ENCODE results near the gene GFI1B.
A peak's percentile ranks its signal among the peaks of the same experiment; 100 is the strongest.

GFI1B gene

DNA sequence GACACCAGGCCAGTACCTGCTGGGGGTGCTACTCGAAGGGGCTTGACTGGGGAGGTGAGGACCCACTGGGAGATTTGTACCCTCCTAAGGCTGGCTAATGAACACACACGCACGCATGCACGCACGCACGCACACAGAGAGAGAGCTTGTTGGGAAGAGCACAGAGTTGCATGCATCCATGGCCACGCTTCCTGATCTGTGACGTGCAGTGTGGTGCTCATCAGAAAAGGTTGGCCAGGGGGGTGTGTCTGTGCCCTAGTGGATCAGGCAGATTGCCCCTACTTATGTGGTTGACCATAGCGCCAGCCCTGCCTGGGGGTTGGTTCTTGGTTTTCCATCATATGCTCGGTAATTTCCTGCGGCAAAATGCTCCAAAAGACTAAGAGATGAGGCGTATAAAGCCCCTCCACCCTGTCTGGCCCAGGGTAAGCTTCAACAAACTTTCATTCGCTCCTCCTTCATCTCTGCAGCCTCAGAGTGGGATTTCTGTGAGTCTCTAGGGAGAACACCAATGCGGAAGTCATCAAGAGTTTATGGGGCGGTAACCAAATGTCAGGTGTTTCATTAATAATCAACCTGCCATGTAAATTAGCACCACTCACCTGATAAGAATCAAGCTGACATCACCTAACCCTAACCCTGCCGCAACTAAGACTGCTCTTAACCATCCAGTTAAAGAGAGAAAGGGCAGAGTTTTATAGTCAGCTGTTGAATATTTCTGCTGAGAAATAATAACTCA, 8.0 kb upstream of the GFI1B start:
- DNase-seq = no peak

DNA sequence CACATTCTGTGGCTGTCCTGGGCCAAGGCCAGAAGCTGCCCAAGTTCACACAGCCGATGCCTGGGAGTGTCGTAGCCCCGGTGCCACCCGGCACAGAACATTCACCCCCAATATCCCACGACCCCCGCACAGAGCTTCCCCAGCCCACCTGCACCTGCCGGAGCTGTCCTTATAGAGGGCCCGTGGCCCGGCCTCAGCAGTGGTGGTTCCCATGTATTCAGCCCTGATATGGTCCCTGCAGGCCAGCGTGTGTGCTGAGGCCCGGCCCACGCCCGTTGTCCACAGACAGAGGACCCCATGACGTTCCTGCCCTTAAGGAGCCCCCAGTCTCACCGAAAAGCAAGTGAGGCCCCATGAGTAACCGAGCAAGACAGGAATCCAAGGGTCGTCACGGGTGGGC, 5.3 kb upstream of the GFI1B start:
- DNase-seq = no peak

DNA sequence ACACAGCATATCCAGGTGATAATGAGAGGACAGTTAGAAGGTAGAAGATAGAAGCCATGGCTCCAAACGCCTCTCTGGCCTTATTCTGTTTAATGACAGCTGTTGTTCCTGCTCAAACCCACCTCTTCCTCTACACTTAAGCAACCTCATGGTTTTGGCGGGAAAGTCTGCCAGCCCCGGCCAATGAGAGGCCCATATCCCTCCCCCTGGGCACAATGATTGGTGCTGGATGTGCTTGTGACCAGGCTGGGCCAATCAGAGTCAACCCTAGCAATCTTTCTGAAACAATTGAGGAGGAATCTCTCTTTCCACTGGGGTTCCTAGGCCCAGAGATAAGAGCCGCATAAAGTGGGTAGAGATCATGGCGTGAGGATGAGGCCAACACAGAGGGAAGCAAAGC, 4.8 kb upstream of the GFI1B start:
- DNase-seq = no peak

DNA sequence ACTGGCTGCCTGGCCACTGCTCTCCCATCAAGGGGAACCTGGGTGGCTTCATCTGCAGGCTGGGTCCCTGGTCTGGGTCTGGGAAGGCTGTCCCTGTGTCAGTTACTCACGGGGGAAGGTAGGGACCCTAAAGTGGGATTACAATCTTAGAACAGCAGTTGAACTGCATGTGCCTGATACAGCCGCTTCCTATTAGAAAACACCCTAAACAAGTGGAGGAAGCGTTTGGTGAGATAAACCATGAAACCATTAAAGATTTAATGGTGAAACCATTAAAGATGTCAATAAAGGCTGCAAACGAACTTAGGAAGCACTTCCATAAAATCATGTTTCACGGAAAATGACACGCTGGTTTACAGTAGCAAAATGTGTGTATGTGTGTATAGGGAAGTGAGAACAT, 2.5 kb upstream of the GFI1B start:
- no peak for DNase-seq

DNA sequence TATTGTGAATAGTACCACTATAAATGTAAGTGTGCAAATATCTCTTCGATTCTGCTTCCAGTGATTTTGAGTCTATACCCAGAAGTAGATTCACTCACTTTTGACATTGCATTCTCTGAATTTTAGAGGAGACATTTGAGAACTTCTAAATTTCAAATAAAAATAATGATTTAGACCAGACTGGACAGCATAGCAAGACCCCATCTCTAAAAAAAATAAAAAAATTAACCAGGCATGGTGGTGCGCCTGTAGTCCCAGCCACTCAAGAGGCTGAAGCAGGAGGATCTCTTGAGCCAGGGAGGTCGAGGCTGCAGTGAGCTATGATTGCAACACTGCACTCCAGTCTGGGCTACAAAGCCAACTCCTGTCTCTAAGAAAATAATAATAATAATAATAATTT, 1.9 kb upstream of the GFI1B start:
- DNase-seq = no peak

DNA sequence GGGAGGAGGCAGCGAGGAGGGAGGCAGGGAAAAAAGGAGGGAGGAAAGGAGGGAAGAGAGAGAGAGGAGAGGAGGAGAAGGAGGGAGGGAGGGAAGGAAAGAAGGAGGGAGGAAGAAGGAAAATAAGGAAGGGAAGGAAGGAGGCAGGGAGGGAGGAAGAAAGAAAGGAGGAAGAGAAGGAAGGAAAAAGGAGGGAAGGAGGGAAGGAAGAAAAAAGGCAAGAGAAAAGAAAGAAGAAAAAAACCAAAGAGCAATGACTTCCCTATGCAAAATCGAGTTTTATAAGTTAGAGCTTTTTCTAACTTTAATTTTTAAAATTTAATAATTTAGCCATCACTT, 413 bp upstream of the GFI1B start:
- DNase-seq = no peak

DNA sequence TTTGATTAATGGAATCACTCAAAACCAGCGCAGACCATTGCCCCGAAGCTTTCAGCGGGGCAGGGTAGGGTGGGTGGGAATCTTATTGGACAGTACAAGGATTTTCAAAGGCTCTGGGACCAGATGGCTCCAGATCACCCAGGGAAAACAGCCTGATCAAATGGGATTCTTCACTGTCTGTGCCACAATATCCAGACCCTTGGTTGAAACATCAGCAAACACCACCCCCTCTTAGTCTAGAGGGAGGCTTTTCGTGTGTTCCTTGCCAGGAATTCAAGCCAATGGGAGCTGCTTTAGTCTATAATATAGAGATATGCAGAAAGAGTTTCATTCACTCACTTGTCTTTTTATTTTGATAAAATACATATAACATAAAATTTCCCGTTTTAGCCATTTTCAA, 1.7 kb downstream of the GFI1B start:
- no peak for DNase-seq

DNA sequence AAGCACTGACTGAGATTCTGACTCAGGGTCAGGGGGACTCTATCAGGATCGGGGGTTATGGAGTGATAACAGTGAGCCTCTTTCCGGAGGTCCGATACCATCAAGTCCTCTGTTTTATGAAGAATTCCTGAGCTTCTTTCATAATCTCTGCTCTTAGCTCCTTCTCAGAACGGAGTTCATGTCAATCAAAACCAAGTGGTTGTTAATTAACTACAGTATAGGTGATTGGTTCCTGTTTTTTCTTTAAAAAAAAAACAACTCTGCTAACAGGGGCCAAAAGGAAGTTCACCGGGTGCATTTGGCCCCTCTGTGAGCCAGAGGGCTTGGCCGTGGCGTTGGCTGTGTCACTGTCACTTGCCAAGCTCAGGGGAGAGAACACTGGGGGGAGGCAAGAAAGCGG, 4.0 kb downstream of the GFI1B start:
- no peak for DNase-seq

DNA sequence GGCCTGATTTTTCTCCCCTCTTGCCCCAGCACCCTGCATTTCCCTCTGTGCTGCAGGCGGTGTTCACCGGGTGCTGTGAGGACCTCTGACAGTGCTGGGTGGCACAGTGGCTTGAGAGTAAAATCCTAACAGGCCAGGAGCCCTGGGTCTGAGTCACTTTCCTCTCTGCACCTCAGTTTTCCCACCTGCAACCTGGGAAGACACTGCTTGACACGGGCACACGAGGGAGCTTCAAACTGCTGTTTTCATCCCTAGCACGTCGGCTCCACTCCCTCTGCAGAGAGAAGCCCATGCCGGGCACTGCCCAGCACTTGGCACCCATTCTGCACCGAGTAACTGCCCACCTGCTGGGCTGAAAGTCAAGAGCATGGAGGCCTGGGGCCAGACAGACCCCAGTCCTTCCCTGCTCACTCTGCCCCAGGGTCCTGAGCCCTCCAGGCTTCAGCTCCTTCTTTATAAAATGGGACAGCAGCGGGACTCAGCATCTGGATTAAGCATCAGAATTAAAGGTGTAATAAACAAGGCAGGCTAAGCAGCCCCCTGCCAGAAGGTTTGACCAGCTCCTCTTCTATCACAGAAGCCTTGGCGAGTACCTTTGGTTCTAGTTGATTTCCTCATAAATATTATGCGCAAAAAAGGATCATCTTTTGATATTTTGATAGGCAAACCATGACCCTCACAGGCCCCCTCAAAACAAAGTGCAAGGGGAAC, 5.2 kb downstream of the GFI1B start:
- DNase-seq = no peak

DNA sequence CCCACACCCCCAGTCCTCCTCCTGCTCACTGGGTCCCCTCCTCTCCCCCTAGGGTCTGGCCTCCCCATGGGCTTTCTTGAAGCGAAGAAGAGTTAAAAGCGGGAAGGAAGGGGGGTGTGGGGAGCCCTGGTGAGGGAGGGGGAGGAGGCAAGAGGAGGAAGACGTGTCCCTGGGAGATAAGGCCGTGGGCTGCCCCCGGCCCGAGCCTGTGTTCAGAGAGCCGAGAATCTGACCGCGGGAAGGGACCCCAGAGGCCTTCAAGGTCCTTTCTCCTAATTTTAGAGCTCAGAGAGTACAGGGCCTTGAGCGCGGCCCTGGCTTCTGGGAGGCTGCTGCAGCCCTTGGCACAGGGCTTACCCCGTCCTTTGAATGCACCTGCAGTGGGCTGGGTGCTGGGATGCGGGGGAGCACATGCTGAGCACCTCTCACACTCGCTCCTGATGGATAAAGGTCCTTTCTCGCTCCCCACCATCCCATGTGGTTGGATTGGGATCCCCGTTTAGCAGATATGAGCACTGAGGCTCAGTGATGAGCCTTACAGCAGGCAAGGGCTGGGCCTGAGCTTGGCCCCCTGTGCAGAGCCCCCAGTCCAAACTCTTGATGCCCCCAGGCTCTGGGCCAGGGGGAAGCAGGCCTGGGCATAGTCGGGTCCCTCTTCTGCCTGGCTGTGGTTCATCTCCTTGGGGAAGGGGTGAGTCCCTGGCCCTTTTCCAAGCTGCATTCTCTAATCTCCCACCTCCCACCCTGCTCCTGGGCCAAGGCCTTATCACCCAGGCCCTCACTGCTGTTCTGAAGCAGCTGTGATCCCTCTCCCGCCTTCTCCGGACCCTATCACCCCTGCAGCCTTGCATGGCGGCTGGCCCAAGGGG, 5.9 kb downstream of the GFI1B start:
- no peak for DNase-seq

DNA sequence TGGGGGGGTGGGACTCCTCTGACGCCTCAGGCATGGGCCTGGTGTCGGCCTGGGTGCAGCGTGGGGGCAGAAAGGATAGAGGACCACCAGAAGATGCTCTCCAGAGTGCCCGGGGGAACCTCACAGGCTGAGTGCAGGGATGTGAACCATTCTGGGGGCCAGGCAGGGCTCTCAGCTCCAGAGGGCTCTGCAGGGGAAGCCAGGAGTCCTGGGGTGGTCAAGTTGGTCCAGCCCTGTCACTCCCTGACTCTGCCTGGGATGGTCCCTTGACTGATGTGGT, 6.5 kb downstream of the GFI1B start:
- DNase-seq = no peak

DNA sequence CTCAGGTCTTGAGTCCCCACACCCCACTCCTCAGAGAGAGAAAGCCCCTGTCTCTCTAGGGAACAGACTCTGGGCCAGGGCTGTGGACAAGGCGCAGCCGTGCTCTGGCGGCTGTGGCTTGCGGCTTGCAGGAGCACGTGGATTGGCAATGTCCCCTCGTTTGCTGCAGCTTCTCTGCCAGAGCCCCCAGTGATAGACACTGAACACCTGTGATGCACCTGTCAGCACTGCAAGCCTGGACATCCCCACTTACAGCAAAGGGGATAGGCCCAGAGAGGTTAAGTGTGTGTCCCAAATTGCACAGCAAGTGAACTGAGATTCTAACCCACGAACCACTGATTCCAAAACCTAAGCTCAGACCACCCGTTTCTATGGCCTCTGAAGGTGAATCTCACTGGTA, 7.0 kb downstream of the GFI1B start:
- no peak for DNase-seq

DNA sequence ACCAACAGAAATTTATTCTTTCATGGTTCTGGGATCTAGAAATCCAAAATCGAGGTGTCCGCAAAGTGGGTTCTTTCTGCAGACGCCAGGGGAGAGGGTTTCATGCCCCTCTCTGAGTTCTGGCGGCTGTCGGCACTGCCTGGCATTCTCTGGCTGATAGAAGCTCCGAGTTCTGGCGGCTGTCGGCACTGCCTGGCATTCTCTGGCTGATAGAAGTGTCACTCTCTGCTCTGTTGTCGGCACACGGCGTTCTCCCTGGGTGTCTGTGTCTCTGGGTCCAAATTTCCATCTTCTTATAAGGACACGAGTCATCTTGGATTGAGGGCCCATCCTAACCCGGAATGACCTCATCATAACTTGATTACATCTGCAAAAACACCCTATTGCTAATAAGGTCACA, 7.6 kb downstream of the GFI1B start:
- DNase-seq = no peak

DNA sequence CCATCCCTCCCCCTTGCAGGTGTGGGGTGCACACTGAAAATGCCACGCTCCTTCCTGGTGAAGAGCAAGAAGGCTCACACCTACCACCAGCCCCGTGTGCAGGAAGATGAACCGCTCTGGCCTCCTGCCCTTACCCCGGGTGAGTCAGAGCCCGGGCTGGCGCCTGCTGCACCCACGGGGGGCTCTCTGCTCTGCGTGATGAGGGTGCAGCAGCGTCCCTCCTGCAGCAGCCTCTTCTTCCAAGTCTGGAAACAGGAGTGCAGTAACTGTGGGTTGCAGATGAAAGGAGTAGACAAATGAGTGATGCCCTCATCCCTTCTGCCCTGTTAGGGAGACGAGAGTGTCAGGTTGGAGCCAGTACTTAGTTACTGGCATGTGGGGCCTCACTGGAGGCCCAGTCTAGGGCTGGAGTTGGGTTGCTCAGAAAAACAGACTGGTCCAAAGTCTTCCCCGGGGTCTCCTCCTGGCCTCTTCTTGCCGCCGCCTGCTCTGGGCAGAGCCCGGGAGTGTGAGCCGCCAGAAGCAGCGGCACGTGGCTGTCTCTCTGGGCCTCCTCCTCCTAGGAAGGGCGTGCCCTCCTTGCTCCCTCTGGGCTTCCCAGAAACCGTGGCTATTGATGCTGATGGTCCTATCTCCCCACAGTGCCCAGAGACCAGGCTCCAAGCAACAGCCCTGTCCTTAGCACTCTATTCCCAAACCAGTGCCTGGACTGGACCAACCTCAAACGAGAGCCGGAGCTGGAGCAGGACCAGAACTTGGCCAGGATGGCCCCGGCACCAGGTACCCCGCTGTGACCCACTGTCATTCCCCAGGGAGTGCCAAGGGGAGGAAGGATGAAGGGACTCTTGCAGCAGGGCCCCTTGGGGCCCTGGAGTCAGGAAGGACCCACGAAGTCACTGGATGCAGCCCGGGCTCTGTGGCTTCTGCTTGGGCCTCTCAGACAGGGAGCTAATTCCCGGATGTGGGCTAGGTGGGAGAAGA, 8.4 kb downstream of the GFI1B start:
- DNase-seq = no peak

DNA sequence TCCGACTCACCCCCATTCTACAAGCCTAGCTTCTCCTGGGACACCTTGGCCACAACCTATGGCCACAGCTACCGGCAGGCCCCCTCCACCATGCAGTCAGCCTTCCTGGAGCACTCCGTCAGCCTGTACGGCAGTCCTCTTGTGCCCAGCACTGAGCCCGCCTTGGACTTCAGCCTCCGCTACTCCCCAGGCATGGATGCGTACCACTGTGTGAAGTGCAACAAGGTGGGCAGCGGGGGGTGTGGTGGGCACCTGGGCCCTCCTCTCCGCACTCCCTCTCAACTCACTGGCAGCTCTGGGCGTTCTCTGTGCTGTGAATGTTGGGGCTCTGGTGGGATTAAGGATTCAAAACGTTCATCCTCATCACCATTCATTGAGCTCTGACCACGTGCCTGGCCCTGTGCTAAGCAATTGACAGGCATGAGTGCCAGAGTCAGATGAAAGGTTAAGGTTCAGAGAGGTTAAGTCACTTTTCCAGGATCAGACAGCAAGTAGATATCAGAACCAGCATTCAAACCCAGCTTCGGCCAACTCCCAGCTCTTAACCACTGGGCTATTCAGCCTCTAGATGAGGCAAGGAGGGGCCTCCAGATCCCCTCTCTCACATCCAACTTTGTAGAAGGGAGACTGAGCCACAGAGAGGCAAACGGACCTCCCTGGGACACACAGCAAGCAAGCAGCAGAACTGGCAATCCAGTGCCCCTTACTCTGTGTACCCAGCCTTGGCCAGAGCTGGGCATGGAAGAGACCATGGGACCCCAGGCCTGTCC, 9.9 kb downstream of the GFI1B start:
- DNase-seq = no peak

DNA sequence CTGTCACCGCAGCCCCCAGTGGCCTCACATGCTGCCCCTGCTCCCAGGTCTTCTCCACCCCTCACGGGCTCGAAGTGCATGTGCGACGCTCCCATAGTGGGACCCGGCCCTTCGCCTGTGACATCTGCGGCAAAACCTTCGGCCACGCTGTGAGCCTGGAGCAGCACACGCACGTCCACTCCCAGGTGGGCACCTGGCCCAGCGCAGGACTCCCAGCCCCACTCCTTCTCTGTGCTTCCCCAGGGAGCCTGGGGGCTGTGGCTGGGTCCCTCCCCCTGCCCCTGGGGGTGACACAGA, 10.5 kb downstream of the GFI1B start:
- no peak for DNase-seq

DNA sequence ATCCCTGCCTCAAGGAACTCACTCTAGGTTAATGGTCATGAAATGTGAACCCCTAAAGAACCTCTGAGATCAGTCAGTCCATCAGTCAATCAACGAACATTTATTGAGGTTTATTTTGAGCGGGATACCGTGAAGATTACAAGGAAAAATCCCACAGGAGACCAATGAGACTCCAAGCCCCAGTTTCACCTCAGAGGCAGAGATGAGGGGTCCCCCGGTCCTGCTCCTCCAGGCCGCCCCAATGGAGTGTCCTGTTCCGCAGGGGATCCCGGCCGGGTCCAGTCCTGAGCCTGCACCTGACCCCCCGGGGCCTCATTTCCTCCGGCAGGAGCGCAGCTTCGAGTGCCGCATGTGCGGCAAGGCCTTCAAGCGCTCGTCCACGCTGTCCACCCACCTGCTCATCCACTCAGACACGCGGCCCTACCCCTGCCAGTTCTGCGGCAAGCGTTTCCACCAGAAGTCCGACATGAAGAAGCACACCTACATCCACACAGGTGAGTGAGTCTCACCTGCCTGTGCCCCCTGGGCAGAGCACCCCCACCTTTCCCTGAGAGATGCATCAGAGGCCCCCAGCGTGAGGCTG, 11.0 kb downstream of the GFI1B start:
- DNase-seq = no peak

DNA sequence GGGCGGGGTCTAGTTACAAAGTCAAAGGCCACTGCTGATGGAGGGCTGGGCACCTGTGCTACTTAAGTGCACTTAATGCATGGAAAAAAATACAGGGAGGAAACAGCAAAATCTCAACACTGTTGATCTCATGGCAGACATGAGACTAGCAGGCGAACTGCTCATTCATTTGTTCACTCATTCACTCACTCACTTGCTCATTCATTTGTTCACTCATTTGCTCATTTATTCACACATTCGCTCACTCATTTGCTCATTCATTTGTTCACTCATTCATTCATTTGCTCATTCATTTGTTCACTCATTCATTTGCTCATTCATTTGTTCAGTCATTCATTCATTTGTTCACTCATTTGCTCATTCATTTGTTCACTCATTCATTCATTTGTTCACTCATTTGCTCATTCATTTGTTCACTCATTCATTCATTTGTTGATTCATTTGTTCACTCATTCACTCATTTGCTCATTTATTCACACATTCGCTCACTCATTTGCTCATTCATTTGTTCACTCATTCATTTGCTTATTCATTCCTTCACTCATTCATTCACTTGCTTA, 11.6 kb downstream of the GFI1B start:
- DNase-seq = peak; percentile 34

DNA sequence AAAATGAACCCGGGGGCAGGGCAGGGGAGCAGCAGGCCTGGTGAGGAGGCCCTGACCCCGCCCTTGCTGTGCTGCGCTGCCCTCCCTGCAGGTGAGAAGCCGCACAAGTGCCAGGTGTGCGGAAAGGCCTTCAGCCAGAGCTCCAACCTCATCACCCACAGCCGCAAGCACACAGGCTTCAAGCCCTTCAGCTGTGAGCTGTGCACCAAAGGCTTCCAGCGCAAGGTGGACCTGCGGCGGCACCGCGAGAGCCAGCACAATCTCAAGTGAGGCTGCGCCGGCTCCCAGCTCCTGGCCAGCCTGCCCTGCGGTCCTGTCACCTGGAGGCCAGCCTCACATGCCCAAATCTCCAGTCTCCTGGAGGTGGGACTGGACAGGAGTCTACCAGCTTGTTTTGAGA, 12.3 kb downstream of the GFI1B start:
- peak; percentile 34 for DNase-seq

DNA sequence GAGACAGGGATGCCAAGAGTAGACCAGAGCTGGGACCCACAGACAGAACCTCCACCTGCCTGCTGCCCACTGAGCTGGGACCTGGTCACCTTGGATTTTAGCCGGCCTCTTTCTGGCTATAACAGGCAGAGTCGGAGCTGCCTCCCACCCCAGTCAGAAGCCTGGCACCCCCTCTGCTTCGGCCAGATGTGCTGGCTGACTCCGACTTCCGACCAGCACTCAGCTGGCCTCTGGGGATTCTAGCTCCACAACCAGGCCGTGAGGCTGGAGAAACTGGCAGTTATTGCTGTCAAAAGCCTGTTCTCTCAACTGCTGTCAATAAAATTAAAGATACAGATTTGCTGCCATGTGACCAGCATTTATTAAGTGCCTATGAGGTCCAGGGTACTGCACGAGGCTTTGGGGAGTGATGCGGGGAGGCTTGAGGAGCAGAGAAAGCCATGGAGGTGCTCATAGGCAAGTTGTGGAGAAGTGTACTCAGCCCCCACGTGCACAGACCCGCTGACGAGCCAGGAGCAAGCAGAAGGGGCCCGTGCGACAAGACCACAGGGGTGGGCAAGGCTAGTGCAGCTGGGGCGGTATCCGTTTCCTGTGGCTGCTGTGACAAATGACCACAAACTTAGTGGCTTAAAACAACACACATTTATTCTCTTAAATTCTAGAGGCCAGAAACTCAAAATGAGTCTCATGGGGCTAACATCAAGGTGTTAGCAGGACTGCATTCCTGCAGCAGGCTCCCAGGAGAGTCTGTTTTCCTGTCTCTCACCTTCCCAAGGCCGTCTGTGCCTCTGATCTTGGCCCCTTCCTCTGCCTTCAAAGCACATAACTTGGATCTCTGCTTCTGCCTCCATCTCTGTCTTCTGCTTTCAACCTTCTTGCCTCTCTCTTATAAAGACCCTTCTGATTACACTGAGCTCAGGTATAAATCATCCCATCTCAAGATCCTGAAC, 13.1 kb downstream of the GFI1B start:
- no peak for DNase-seq

Data from DMS153 (cell line).